ENCODE data around the gene FADS6. TPM values are rescaled to one million over a fixed set of nuclear protein-coding genes. Genes with fewer than 3 reads are reported as not detected.
"Not testable (repeated sequence)": the region's sequence is repeated elsewhere in the genome, so short reads cannot be mapped to it uniquely, and the experiment has no call there.

The FADS6 gene
- polyA plus RNA-seq, 1 donor from 2014 or later: not detected

DNA sequence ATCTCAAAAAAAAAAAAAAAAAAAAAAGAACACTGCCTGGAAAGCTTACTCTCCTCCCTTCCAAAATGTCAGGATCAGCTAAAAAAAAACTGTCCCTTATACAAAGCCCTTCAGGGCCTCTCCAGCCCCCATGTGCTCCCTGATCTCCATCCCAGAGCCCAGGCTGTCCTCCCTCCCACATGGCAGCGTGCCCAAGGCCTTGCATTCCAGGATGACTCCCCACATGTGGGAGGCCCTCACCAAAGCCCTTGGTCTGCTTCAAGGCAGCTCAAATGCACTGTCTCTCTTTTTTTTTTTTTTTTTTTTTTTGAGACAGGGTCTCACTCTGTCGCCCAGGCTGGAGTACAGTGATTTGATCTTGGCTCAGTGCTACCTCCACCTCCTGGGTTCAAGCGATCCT lies 22.9 kb downstream of the FADS6 start:
- Histone ChIP-seq H3K27me3 (ENCODE audit: insufficient read depth, low read depth, low read length) (no peaks in the 10 kb centered on the region), H3K79me2 (replicated peaks; ENCODE audit: insufficient read depth, low read length) (no peaks in the 10 kb centered on the region), H3K27ac (ENCODE audit: low read length) (no peak overlapping the region), H3K9me2 (ENCODE audit: insufficient read depth, low read length) (no peaks in the 10 kb centered on the region), H3F3A (ENCODE audit: insufficient read depth, low read length, poor library complexity, severe bottlenecking) (no peaks in the 10 kb centered on the region), H3K4me2 (ENCODE audit: low read length) (no peak overlapping the region), H2AFZ (ENCODE audit: low read depth, low read length) (no peak overlapping the region), H3K36me3 (ENCODE audit: insufficient read depth, low read length) (no peaks in the 10 kb centered on the region), H3K9ac (ENCODE audit: low read length) (no peak overlapping the region), H3K9me3 (ENCODE audit: low read length) (no peaks in the 10 kb centered on the region), H3K4me3 (ENCODE audit: low read length) (no peak overlapping the region), H4K20me1 (ENCODE audit: insufficient read depth) (no peaks in the 10 kb centered on the region)
- TF ChIP-seq POLR2AphosphoS5 (IDR thresholded peaks at IDR 0.05) (no peak), MXI1 (conservative IDR thresholded peaks at IDR 0.05; ENCODE audit: poor library complexity, severe bottlenecking) (no peak), CTCF (IDR thresholded peaks at IDR 0.05; ENCODE audit: poor library complexity, severe bottlenecking) (no peak), EZH2 (IDR thresholded peaks at IDR 0.05; ENCODE audit: borderline replicate concordance, insufficient read depth, low read length, poor library complexity, severe bottlenecking) (no peak), SMC3 (conservative IDR thresholded peaks at IDR 0.05; ENCODE audit: poor library complexity) (no peak), RAD21 (conservative IDR thresholded peaks at IDR 0.05) (no peak), TAF1 (IDR thresholded peaks at IDR 0.05; ENCODE audit: low read depth) (no peak), EP300 (conservative IDR thresholded peaks at IDR 0.05; ENCODE audit: poor library complexity, severe bottlenecking) (no peak), REST (IDR thresholded peaks at IDR 0.05; ENCODE audit: borderline replicate concordance) (no peak)

DNA sequence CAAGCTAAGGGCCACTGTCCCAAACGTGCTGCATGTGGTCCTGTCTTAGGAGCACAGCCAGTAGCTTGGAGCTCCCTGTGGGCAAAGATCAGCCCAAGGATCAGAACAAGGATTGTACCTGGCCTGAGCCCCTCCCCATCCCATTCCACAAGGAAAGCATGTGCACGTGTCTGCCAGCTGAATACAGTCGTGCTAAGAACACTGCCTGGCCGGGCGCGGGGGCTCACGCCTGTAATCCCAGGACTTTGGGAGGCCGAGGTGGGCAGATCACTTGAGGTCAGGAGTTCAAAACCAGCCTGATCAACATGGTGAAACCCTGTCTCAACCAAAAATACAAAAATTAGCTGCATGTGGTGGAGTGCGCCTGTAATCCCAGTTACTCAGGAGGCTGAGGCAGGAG lies 23.4 kb downstream of the FADS6 start:
- H3F3A ChIP-seq (ENCODE audit: insufficient read depth, low read length, poor library complexity, severe bottlenecking); H4K20me1 ChIP-seq (ENCODE audit: insufficient read depth); H3K4me3 ChIP-seq (ENCODE audit: low read length); H3K36me3 ChIP-seq (ENCODE audit: insufficient read depth, low read length); H2AFZ ChIP-seq (ENCODE audit: low read depth, low read length); H3K9ac ChIP-seq (ENCODE audit: low read length); H3K27me3 ChIP-seq (ENCODE audit: insufficient read depth, low read depth, low read length); H3K9me3 ChIP-seq (ENCODE audit: low read length); H3K79me2 ChIP-seq (replicated peaks; ENCODE audit: insufficient read depth, low read length); H3K27ac ChIP-seq (ENCODE audit: low read length); H3K4me2 ChIP-seq (ENCODE audit: low read length); H3K9me2 ChIP-seq (ENCODE audit: insufficient read depth, low read length): not testable (repeated sequence)

- Histone ChIP-seq H3K27me3 (ENCODE audit: insufficient read depth, low read depth, low read length) (no peaks in the 10 kb centered on the region), H3F3A (ENCODE audit: insufficient read depth, low read length, poor library complexity, severe bottlenecking) (no peaks in the 10 kb centered on the region), H3K9me3 (ENCODE audit: low read length) (no peaks in the 10 kb centered on the region), H3K36me3 (ENCODE audit: insufficient read depth, low read length) (no peaks in the 10 kb centered on the region), H3K79me2 (replicated peaks; ENCODE audit: insufficient read depth, low read length) (no peaks in the 10 kb centered on the region), H3K4me2 (ENCODE audit: low read length) (no peak overlapping the region), H2AFZ (ENCODE audit: low read depth, low read length) (no peak overlapping the region), H3K27ac (ENCODE audit: low read length) (no peak overlapping the region), H4K20me1 (ENCODE audit: insufficient read depth) (no peaks in the 10 kb centered on the region), H3K9ac (ENCODE audit: low read length) (no peak overlapping the region), H3K4me3 (ENCODE audit: low read length) (no peak overlapping the region), H3K9me2 (ENCODE audit: insufficient read depth, low read length) (no peaks in the 10 kb centered on the region)
- TF ChIP-seq POLR2AphosphoS5 (IDR thresholded peaks at IDR 0.05) (no peak), REST (IDR thresholded peaks at IDR 0.05; ENCODE audit: borderline replicate concordance) (no peak), RAD21 (conservative IDR thresholded peaks at IDR 0.05) (no peak), TAF1 (IDR thresholded peaks at IDR 0.05; ENCODE audit: low read depth) (no peak), CTCF (IDR thresholded peaks at IDR 0.05; ENCODE audit: poor library complexity, severe bottlenecking) (no peak), MXI1 (conservative IDR thresholded peaks at IDR 0.05; ENCODE audit: poor library complexity, severe bottlenecking) (no peak), EP300 (conservative IDR thresholded peaks at IDR 0.05; ENCODE audit: poor library complexity, severe bottlenecking) (no peak), EZH2 (IDR thresholded peaks at IDR 0.05; ENCODE audit: borderline replicate concordance, insufficient read depth, low read length, poor library complexity, severe bottlenecking) (no peak), SMC3 (conservative IDR thresholded peaks at IDR 0.05; ENCODE audit: poor library complexity) (no peak)
These were observed 24.6 kb downstream of the FADS6 start for GRCh38 chr17:74868908-74869255.
